Muscle of leg (tissue), 11 donors: Measurements from ENCODE around the gene LTO1. TPM values are rescaled to one million over a fixed set of nuclear protein-coding genes. Genes with fewer than 3 reads are reported as not detected.

ENCODE experiments used
- DNase-seq: peaks from one replicate; pipeline ENCODE4 v3.0.0; 2013
- H3K27ac ChIP-seq: one replicate; pipeline ENCODE4 v1.5.1; 2013; ENCODE audit warnings: mild to moderate bottlenecking, low read length, control low read depth
- H3K27me3 ChIP-seq: one replicate; pipeline ENCODE4 v1.6.1; 2013; ENCODE audit warnings: low read length; ENCODE audit not compliant: control insufficient read depth, insufficient read depth
- H3K36me3 ChIP-seq: one replicate; pipeline ENCODE4 v1.6.1; 2013; ENCODE audit warnings: low read length; ENCODE audit not compliant: control insufficient read depth, insufficient read depth
- H3K4me1 ChIP-seq: one replicate; pipeline ENCODE4 v1.6.1; 2013; ENCODE audit warnings: low read length; ENCODE audit not compliant: control insufficient read depth, insufficient read depth
- H3K4me3 ChIP-seq: one replicate; pipeline ENCODE4 v1.5.1; 2013; ENCODE audit warnings: low read length, control low read depth
- H3K9me3 ChIP-seq: replicated peaks from 2 replicates; pipeline ENCODE4 v1.6.1; 2013; ENCODE audit warnings: low read depth, low read length; ENCODE audit not compliant: control insufficient read depth
- WGBS: methylation state at CpG from one replicate; pipeline ENCODE4 v1.1.5; 2013; ENCODE audit warnings: missing lambda C conversion rate; ENCODE audit not compliant: insufficient coverage; 5-methylcytosine and 5-hydroxymethylcytosine counted together
- polyA plus RNA-seq, 8 donors: library from polyadenylated mRNA; unstranded; fragments of 120-200 nt; gene quantifications; one replicate each; pipeline versions ENCODE4 v1.2.1 to v1.2.3, GENCODE V29; 2013; ENCODE audit warnings: inconsistent platforms in 1 of 8, low replicate concordance in 1 of 8; ENCODE audit not compliant: insufficient read length in 8 of 8, insufficient read depth in 1 of 8
- total RNA-seq: library from RNA; stranded (reverse); fragments of 120-200 nt; gene quantifications from one replicate; pipeline ENCODE4 v1.2.4, GENCODE V29; 2013

Gene LTO1
- total and polyA plus RNA-seq, 9 donors: 12.2 to 22.2 (median 18.7) TPM

GRCh38 chr11:69646493-69647389, 28.4 kb downstream of the LTO1 start:
- H3K27me3 ChIP-seq: peaks cover 7% of the 10 kb centered on the region
- peaks cover 77% of the 10 kb centered on the region for H3K36me3 ChIP-seq
- DNase-seq: no peak
- 76% methylated on average over 28 of the region's 32 CpGs for WGBS
- H3K4me1 ChIP-seq: peaks cover 46% of the 10 kb centered on the region
- no peak overlapping the region for H3K27ac ChIP-seq
- H3K9me3 ChIP-seq: no peaks in the 10 kb centered on the region
- no peak overlapping the region for H3K4me3 ChIP-seq

GRCh38 chr11:69645801-69646492, 29.2 kb downstream of the LTO1 start:
- Histone ChIP-seq H3K9me3 (no peaks in the 10 kb centered on the region), H3K4me1 (peaks cover 49% of the 10 kb centered on the region), H3K27ac (no peak overlapping the region), H3K4me3 (no peak overlapping the region), H3K36me3 (peaks cover 70% of the 10 kb centered on the region), H3K27me3 (peaks cover 14% of the 10 kb centered on the region)
- no peak for DNase-seq
- 80% methylated on average over 27 of the region's 30 CpGs for WGBS

- H3K9me3 ChIP-seq: no peaks in the 10 kb centered on the region
- WGBS: 69% methylated on average over 9 of the region's 20 CpGs
- peaks cover 62% of the 10 kb centered on the region for H3K36me3 ChIP-seq
- H3K27ac ChIP-seq: no peak overlapping the region
- H3K27me3 ChIP-seq: peaks cover 21% of the 10 kb centered on the region
- no peak for DNase-seq
- peaks cover 51% of the 10 kb centered on the region for H3K4me1 ChIP-seq
- H3K4me3 ChIP-seq: no peak overlapping the region
These were observed 30.0 kb downstream of the LTO1 start for GRCh38 chr11:69644962-69645675.

- 25% methylated on average over 20 of the region's 24 CpGs for WGBS
- peaks cover 48% of the 10 kb centered on the region for H3K4me1 ChIP-seq
- peaks cover 27% of the 10 kb centered on the region for H3K27me3 ChIP-seq
- no peaks in the 10 kb centered on the region for H3K9me3 ChIP-seq
- peak overlapping the region; percentile 5 for H3K4me3 ChIP-seq
- peak overlapping the region; percentile 13 for H3K27ac ChIP-seq
- DNase-seq: peak; percentile 91
- peaks cover 54% of the 10 kb centered on the region for H3K36me3 ChIP-seq
These were observed 30.8 kb downstream of the LTO1 start for GRCh38 chr11:69644071-69644961.

- Histone ChIP-seq H3K4me1 (peaks cover 54% of the 10 kb centered on the region), H3K9me3 (no peaks in the 10 kb centered on the region), H3K4me3 (peak overlapping the region; percentile 5), H3K27ac (no peak overlapping the region), H3K36me3 (peaks cover 47% of the 10 kb centered on the region), H3K27me3 (peaks cover 31% of the 10 kb centered on the region)
- WGBS: 30% methylated on average over 26 of the region's 27 CpGs
- DNase-seq: no peak
These were observed 31.5 kb downstream of the LTO1 start for GRCh38 chr11:69643646-69644045.

- Histone ChIP-seq H3K27me3 (peaks cover 35% of the 10 kb centered on the region), H3K4me3 (peak overlapping the region; percentile 85), H3K36me3 (peaks cover 43% of the 10 kb centered on the region), H3K4me1 (peaks cover 60% of the 10 kb centered on the region), H3K9me3 (no peaks in the 10 kb centered on the region), H3K27ac (peak overlapping the region; percentile 59)
- peak; percentile 92 for DNase-seq
- WGBS: under 1% methylated on average over 75 of the region's 81 CpGs
These were observed 32.1 kb downstream of the LTO1 start for GRCh38 chr11:69642913-69643632.

- Histone ChIP-seq H3K4me3 (peak overlapping the region; percentile 85), H3K36me3 (peaks cover 38% of the 10 kb centered on the region), H3K4me1 (peaks cover 65% of the 10 kb centered on the region), H3K27me3 (peaks cover 41% of the 10 kb centered on the region), H3K9me3 (no peaks in the 10 kb centered on the region), H3K27ac (no peak overlapping the region)
- DNase-seq: peak; percentile 47
- under 1% methylated on average over 38 of the region's 40 CpGs for WGBS
These were observed 32.6 kb downstream of the LTO1 start for GRCh38 chr11:69642549-69642912.

GRCh38 chr11:69641681-69642548, 33.2 kb downstream of the LTO1 start:
- Histone ChIP-seq H3K27ac (peak overlapping the region; percentile 75), H3K4me1 (peaks cover 68% of the 10 kb centered on the region), H3K4me3 (peak overlapping the region; percentile 85), H3K27me3 (peaks cover 47% of the 10 kb centered on the region), H3K9me3 (no peaks in the 10 kb centered on the region), H3K36me3 (peaks cover 31% of the 10 kb centered on the region)
- WGBS: under 1% methylated on average over 51 of the region's 68 CpGs
- DNase-seq: no peak
